Right lobe of liver (tissue), 6 donors: ENCODE data around the gene CNTRL. TPM values are rescaled to one million over a fixed set of nuclear protein-coding genes. Genes with fewer than 3 reads are reported as not detected.

Source experiments
- ATAC-seq, 4 donors: fragments of 200-7000 bp; cut with Tn5 transposase; one replicate each; pipeline ENCODE4 v1.9.1; 2020; ENCODE audit warnings: mild to moderate bottlenecking in 4 of 4, moderate library complexity in 4 of 4
- DNase-seq, 3 donors: peaks; one replicate each; pipeline ENCODE4 v3.0.0-alpha.2; 2020
- H3K27ac ChIP-seq, 3 donors: fragments of 200-600 bp; one replicate each; pipeline ENCODE4 v1.8.0; 2022
- H3K27me3 ChIP-seq, 2 donors: fragments of 200-600 bp; one replicate each; pipeline ENCODE4 v1.8.0; 2022
- H3K36me3 ChIP-seq, 4 donors: fragments of 200-600 bp; sonication (generic) in 1 of 4; one replicate each; pipeline versions ENCODE4 v1.5.1 to v1.8.0; 2017 to 2022; ENCODE audit warnings: control low read depth in 1 of 4
- H3K4me1 ChIP-seq, 4 donors: fragments of 200-600 bp; sonication (generic) in 1 of 4; one replicate each; pipeline versions ENCODE4 v1.5.1 to v1.8.0; 2017 to 2022; ENCODE audit warnings: control low read depth in 1 of 4
- H3K4me3 ChIP-seq, 3 donors: fragments of 200-600 bp; one replicate each; pipeline ENCODE4 v1.8.0; 2022
- H3K9me3 ChIP-seq, 4 donors: fragments of 200-600 bp; sonication (generic) in 1 of 4; one replicate each; pipeline versions ENCODE4 v1.5.1 to v1.8.0; 2017 to 2022; ENCODE audit warnings: control low read depth in 1 of 4
- POLR2A ChIP-seq: fragments of 450-650 bp; IDR thresholded peaks from one replicate; pipeline ENCODE4 v1.6.1; 2017; ENCODE audit warnings: antibody characterized with exemption, mild to moderate bottlenecking
- WGBS: methylation state at CpG from one replicate; pipeline ENCODE4 v1.1.6; 2018; ENCODE audit warnings: low coverage, low lambda C conversion rate; ENCODE audit not compliant: insufficient coverage; ENCODE audit errors: missing lambda C conversion rate; 5-methylcytosine and 5-hydroxymethylcytosine counted together
- intact Hi-C, 2 donors: fragments of 100-400 bp; cut with DNase I; formaldehyde crosslinking; loops; one replicate each; pipeline versions ENCODE4 v1.11.2 to v1.14.1; 2022
- total RNA-seq, 6 experiments: library from RNA; depleted of rRNA in 2 of 6; stranded (reverse); fragments of >200 nt in 2 of 6; fragmentation: NEBNext Ultra II Directional in 3 of 6; extraction: Animal tissue kit (Norgen Biotek cat#: 25700) in 3 of 6; gene quantifications; one replicate each; pipeline versions ENCODE4 v1.1.0 to v1.2.4, GENCODE V29; 2016 to 2023
- TF ChIP-seq, protein P1 (sequence below), 4 donors: fragments of 200-600 bp in 3 of 4; fragments of 450-650 bp in 1 of 4; IDR thresholded peaks; one replicate each; pipeline versions ENCODE4 v1.5.1 to v1.8.0; 2016 to 2022; ENCODE audit warnings: antibody characterized with exemption in 4 of 4, mild to moderate bottlenecking in 2 of 4
- donor health status: DM: no; HTN: yes; CAD: no.
- donor health status: DM: no; HTN: no; CAD: no.
- donor health status: DM: no; HTN: no; CAD: no.
- donor health status: DM: no; HTN: yes; CAD: no.
- donor health status: DM: no; HTN: yes; CAD: no.

The CNTRL gene
- total RNA-seq, 6 experiments from 2014 or later = 2.8 to 5.6 (median 4.2) TPM

DNA sequence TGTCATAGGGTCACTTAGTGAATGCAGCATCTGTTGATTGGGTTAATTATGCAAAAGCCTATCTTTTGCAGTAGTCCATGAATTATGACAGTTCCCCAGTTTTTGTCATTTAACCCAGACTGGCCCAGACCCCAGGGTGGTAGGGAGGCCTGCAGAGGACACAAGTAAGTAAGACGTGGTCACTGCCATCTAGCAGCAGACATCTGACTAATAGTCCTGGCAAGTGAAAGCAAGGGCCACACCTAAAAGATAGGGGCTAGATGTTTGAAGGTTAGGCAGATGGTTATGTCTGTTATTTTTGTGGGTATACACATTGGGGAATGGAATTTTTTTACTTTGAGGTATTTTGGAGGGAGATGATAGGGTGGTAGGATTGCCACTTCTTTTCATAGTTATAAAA, 78.9 kb downstream of the CNTRL start:
- DNase-seq = no peak
- no peak overlapping the region for H3K27ac ChIP-seq
- H3K36me3 ChIP-seq = peaks cover 0 to 10% (median 2%) of the 10 kb centered on the region in 4 donors
- H3K4me1 ChIP-seq = no peaks in the 10 kb centered on the region
- intact Hi-C loops = no loop called here
- TF ChIP-seq, protein P1, sequence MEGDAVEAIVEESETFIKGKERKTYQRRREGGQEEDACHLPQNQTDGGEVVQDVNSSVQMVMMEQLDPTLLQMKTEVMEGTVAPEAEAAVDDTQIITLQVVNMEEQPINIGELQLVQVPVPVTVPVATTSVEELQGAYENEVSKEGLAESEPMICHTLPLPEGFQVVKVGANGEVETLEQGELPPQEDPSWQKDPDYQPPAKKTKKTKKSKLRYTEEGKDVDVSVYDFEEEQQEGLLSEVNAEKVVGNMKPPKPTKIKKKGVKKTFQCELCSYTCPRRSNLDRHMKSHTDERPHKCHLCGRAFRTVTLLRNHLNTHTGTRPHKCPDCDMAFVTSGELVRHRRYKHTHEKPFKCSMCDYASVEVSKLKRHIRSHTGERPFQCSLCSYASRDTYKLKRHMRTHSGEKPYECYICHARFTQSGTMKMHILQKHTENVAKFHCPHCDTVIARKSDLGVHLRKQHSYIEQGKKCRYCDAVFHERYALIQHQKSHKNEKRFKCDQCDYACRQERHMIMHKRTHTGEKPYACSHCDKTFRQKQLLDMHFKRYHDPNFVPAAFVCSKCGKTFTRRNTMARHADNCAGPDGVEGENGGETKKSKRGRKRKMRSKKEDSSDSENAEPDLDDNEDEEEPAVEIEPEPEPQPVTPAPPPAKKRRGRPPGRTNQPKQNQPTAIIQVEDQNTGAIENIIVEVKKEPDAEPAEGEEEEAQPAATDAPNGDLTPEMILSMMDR (IDR thresholded peaks at IDR 0.05) = no peak
- no peak for TF ChIP-seq POLR2A
- no peak for ATAC-seq
- H3K27me3 ChIP-seq = no peaks in the 10 kb centered on the region
- no peaks in the 10 kb centered on the region for H3K9me3 ChIP-seq
- 80% methylated on average over 1 of the region's 1 CpG for WGBS
- H3K4me3 ChIP-seq = no peak overlapping the region

DNA sequence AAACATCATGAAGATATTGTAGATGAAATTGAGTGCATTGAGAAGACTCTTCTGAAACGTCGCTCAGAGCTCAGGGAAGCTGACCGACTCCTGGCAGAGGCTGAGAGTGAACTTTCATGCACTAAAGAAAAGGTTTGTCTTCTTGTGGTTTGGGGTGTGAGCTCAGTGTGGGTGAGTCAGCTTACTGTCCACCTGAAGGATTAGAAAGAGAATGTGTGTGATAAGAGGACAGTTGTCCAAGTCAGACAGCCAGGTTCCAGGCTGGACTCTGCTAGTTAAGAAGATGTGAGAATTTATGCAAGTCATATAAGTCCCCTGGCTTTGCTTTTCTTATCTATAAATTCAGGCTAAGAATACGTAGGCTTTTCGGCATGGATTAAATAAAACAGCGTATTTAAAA, 80.0 kb downstream of the CNTRL start:
- H3K4me1 ChIP-seq = no peaks in the 10 kb centered on the region
- ATAC-seq (no peak), DNase-seq (no peak)
- no peaks in the 10 kb centered on the region for H3K9me3 ChIP-seq
- no peak overlapping the region for H3K4me3 ChIP-seq
- H3K36me3 ChIP-seq = peaks cover 0 to 5% (median 0%) of the 10 kb centered on the region in 4 donors
- H3K27ac ChIP-seq = no peak overlapping the region
- 91% methylated on average over 6 of the region's 6 CpGs for WGBS
- H3K27me3 ChIP-seq = no peaks in the 10 kb centered on the region
- intact Hi-C loops = no loop called here
- TF ChIP-seq, protein P1 (IDR thresholded peaks at IDR 0.05) = no peak
- TF ChIP-seq POLR2A = no peak

DNA sequence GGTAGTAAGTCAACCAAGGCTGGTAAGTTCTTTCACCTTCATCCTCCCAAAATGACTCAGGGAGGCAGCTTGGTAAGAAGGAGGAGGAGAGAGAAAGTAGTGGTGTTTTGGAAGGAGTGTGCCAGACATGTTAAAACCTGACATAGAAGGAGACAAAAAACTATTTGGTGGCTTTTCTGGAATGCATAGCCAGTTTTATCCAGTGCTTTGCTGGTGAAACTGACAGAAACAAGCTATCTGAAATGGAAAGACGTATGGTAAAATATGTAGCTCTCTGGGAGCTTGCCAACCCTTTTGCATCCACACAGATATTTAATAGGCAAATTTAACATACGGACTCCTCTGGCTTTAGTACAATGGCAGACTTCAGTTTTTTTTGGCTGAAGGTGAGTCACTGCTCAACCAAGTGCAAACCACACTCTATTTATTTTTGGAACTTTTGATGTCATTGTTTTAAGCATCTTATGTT, 81.5 kb downstream of the CNTRL start:
- H3K9me3 ChIP-seq = no peaks in the 10 kb centered on the region
- H3K27ac ChIP-seq = no peak overlapping the region
- intact Hi-C loops = no loop called here
- H3K27me3 ChIP-seq = no peaks in the 10 kb centered on the region
- no peaks in the 10 kb centered on the region for H3K36me3 ChIP-seq
- H3K4me3 ChIP-seq = no peak overlapping the region
- 79% methylated on average over 2 of the region's 2 CpGs for WGBS
- ATAC-seq = no peak
- DNase-seq = no peak
- TF ChIP-seq, protein P1 (IDR thresholded peaks at IDR 0.05) = no peak
- no peak for TF ChIP-seq POLR2A
- no peaks in the 10 kb centered on the region for H3K4me1 ChIP-seq

DNA sequence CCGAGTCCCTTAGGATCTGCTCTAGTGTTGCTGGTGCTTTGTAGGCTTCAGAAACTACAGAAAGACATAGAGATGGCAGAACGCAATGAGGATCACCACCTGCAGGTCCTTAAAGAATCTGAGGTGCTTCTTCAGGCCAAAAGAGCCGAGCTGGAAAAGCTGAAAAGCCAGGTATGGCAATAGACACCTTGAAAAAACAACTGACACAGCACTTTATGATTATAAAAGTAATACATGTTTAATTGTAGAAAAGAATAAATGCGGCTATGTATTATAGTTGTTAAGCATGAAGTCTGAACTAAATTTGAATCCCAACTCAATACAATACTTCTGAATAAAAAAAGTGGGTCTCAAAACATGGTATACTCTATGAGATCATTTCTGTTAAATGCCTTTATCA, 83.2 kb downstream of the CNTRL start:
- Histone ChIP-seq H3K36me3 (no peaks in the 10 kb centered on the region), H3K4me1 (no peaks in the 10 kb centered on the region), H3K27me3 (no peaks in the 10 kb centered on the region), H3K27ac (no peak overlapping the region), H3K4me3 (no peak overlapping the region), H3K9me3 (no peaks in the 10 kb centered on the region)
- intact Hi-C loops = no loop called here
- DNase-seq (no peak), ATAC-seq (no peak)
- WGBS = 100% methylated on average over 2 of the region's 4 CpGs
- TF ChIP-seq, protein P1 (IDR thresholded peaks at IDR 0.05) = no peak
- TF ChIP-seq POLR2A = no peak

DNA sequence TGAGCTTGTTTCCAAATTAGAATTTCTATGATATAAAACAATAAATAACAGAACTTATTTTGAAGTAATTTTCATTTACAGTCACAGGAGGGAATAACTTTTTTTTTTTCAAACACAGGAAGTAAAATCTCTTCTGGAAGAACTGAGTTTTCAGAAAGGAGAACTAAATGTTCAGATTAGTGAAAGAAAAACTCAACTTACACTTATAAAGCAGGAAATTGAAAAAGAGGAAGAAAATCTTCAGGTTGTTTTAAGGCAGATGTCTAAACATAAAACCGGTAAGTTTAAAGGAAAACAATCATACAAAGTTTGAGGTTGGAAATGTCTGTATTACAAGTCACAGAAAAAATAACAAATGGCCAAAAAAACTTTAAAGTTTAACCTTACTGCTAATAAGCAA, 85.3 kb downstream of the CNTRL start:
- Histone ChIP-seq H3K4me3 (no peak overlapping the region), H3K27ac (no peak overlapping the region), H3K9me3 (no peaks in the 10 kb centered on the region), H3K36me3 (peaks cover 0 to 4% (median 0%) of the 10 kb centered on the region in 4 donors), H3K4me1 (no peaks in the 10 kb centered on the region), H3K27me3 (no peaks in the 10 kb centered on the region)
- DNase-seq (no peak), ATAC-seq (peak in 1 of 4 donors; percentile 25)
- 53% methylated on average over 1 of the region's 1 CpG for WGBS
- TF ChIP-seq POLR2A = no peak
- TF ChIP-seq, protein P1 (IDR thresholded peaks at IDR 0.05) = no peak
- intact Hi-C loops = no loop called here
